ENCODE results near the gene KRT5.

KRT5 gene

GRCh38 chr12:52552055-52552454 lies 31.9 kb upstream of the KRT5 start:
- H3K27ac ChIP-seq = no peak overlapping the region
- H3K36me3 ChIP-seq = no peaks in the 10 kb centered on the region
- H3K9me3 ChIP-seq = no peaks in the 10 kb centered on the region
- H3K4me1 ChIP-seq (ENCODE audit: control insufficient read depth in 1 of 2, insufficient read depth in 1 of 2, low read depth in 1 of 2, low read length in 1 of 2) = no peaks in the 10 kb centered on the region
- no peak overlapping the region for H3K4me3 ChIP-seq (ENCODE audit: low read depth in 1 of 2, low read length in 1 of 2)
- TF ChIP-seq, protein P1, sequence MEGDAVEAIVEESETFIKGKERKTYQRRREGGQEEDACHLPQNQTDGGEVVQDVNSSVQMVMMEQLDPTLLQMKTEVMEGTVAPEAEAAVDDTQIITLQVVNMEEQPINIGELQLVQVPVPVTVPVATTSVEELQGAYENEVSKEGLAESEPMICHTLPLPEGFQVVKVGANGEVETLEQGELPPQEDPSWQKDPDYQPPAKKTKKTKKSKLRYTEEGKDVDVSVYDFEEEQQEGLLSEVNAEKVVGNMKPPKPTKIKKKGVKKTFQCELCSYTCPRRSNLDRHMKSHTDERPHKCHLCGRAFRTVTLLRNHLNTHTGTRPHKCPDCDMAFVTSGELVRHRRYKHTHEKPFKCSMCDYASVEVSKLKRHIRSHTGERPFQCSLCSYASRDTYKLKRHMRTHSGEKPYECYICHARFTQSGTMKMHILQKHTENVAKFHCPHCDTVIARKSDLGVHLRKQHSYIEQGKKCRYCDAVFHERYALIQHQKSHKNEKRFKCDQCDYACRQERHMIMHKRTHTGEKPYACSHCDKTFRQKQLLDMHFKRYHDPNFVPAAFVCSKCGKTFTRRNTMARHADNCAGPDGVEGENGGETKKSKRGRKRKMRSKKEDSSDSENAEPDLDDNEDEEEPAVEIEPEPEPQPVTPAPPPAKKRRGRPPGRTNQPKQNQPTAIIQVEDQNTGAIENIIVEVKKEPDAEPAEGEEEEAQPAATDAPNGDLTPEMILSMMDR (IDR thresholded peaks at IDR 0.05) = no peak
- H3K27me3 ChIP-seq = no peaks in the 10 kb centered on the region

- no peaks in the 10 kb centered on the region for H3K4me1 ChIP-seq (ENCODE audit: control insufficient read depth in 1 of 2, insufficient read depth in 1 of 2, low read depth in 1 of 2, low read length in 1 of 2)
- TF ChIP-seq, protein P1 (IDR thresholded peaks at IDR 0.05) = no peak
Measured at GRCh38 chr12:52551216-52551865, 31.1 kb upstream of the KRT5 start.

GRCh38 chr12:52546126-52546525 lies 25.9 kb upstream of the KRT5 start:
- Histone ChIP-seq H3K27me3 (no peaks in the 10 kb centered on the region), H3K4me1 (ENCODE audit: control insufficient read depth in 1 of 2, insufficient read depth in 1 of 2, low read depth in 1 of 2, low read length in 1 of 2) (no peaks in the 10 kb centered on the region), H3K4me3 (ENCODE audit: low read depth in 1 of 2, low read length in 1 of 2) (no peak overlapping the region), H3K27ac (no peak overlapping the region), H3K9me3 (no peaks in the 10 kb centered on the region), H3K36me3 (no peaks in the 10 kb centered on the region)
- TF ChIP-seq, protein P1 (IDR thresholded peaks at IDR 0.05) = no peak

More at GRCh38 chr12:52551216-52551865, 31.1 kb upstream of the KRT5 start:
- Histone ChIP-seq H3K27me3 (no peaks in the 10 kb centered on the region), H3K27ac (no peak overlapping the region), H3K4me3 (ENCODE audit: low read depth in 1 of 2, low read length in 1 of 2) (no peak overlapping the region), H3K36me3 (no peaks in the 10 kb centered on the region), H3K9me3 (no peaks in the 10 kb centered on the region)

GRCh38 chr12:52543985-52544883 lies 24.0 kb upstream of the KRT5 start:
- Histone ChIP-seq H3K27ac (no peak overlapping the region), H3K4me1 (ENCODE audit: control insufficient read depth in 1 of 2, insufficient read depth in 1 of 2, low read depth in 1 of 2, low read length in 1 of 2) (no peaks in the 10 kb centered on the region), H3K9me3 (no peaks in the 10 kb centered on the region), H3K4me3 (ENCODE audit: low read depth in 1 of 2, low read length in 1 of 2) (no peak overlapping the region), H3K27me3 (no peaks in the 10 kb centered on the region), H3K36me3 (no peaks in the 10 kb centered on the region)
- TF ChIP-seq, protein P1 (IDR thresholded peaks at IDR 0.05) = no peak

DNA sequence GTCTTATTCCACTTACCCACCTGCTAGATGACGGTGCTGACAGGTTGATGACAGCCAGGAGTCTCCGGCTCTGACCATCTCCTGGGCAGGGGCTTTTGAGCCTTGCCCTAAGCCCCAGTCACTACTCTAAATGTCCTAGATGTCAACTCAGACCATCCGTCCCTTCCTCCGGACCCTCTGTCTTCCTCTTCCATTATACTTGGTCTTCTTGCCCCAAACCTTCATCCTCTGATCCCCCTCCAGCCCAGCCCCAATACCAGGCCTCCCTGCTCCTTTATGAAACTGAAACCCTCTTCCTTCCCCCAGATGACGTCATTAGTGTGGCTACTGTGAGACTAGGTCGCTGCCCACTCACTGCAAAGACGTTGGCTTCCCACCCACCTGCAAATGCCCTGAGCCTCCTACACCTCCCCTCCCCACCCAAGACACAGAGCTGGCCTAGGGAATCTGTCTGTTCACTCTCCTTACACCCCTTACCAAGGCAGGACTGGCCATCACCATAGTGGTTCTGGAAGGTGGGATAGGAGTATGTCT lies 22.7 kb upstream of the KRT5 start:
- Histone ChIP-seq H3K27me3 (no peaks in the 10 kb centered on the region), H3K4me1 (ENCODE audit: control insufficient read depth in 1 of 2, insufficient read depth in 1 of 2, low read depth in 1 of 2, low read length in 1 of 2) (no peaks in the 10 kb centered on the region)

More for the DNA sequence above, 22.7 kb upstream of the KRT5 start:
- TF ChIP-seq, protein P1 (IDR thresholded peaks at IDR 0.05) = no peak
- H3K9me3 ChIP-seq = no peaks in the 10 kb centered on the region
- no peak overlapping the region for H3K4me3 ChIP-seq (ENCODE audit: low read depth in 1 of 2, low read length in 1 of 2)
- no peaks in the 10 kb centered on the region for H3K36me3 ChIP-seq
- H3K27ac ChIP-seq = no peak overlapping the region

Measured in neutrophil (primary cell).